Osteocyte (in vitro differentiated cells): ENCODE results near the gene HPSE2. TPM values are rescaled to one million over a fixed set of nuclear protein-coding genes. Genes with fewer than 3 reads are reported as not detected.

Experiments
- DNase-seq: peaks from one replicate; pipeline ENCODE4 v3.0.0; 2021; ENCODE audit warnings: mixed read lengths; ENCODE audit not compliant: unreplicated experiment; ENCODE audit errors: extremely low spot score
- H3K27ac Mint-ChIP-seq: one replicate; pipeline ENCODE4 v1.8.0; 2021; ENCODE audit warnings: mild to moderate bottlenecking, mixed read lengths; ENCODE audit not compliant: unreplicated experiment
- H3K27me3 Mint-ChIP-seq: one replicate; pipeline ENCODE4 v1.8.0; 2021; ENCODE audit warnings: mixed read lengths; ENCODE audit not compliant: unreplicated experiment
- H3K36me3 Mint-ChIP-seq: one replicate; pipeline ENCODE4 v1.8.0; 2021; ENCODE audit warnings: mixed read lengths; ENCODE audit not compliant: unreplicated experiment
- H3K4me1 Mint-ChIP-seq: one replicate; pipeline ENCODE4 v1.8.0; 2021; ENCODE audit warnings: mixed read lengths; ENCODE audit not compliant: unreplicated experiment
- H3K4me3 Mint-ChIP-seq: one replicate; pipeline ENCODE4 v1.8.0; 2021; ENCODE audit warnings: mild to moderate bottlenecking, moderate library complexity, mixed read lengths; ENCODE audit not compliant: unreplicated experiment
- H3K9me3 Mint-ChIP-seq: one replicate; pipeline ENCODE4 v1.8.0; 2021; ENCODE audit warnings: mixed read lengths; ENCODE audit not compliant: unreplicated experiment
- CTCF ChIP-seq: fragments of 200-600 bp; sonication (generic); IDR thresholded peaks from 2 replicates; pipeline ENCODE4 v1.5.0; 2021; ENCODE audit warnings: antibody characterized with exemption, mild to moderate bottlenecking, moderate library complexity
- total RNA-seq: library from RNA; stranded (reverse); gene quantifications from 2 replicates; pipeline ENCODE4 v1.2.1, GENCODE V29; 2021

The HPSE2 gene
- total RNA-seq, 1 donor from 2014 or later: not detected

GRCh38 chr10:98950106-98950505 is 285.5 kb downstream of the HPSE2 start:
- DNase-seq: no peak
- H3K27me3 Mint-ChIP-seq: no peaks in the 10 kb centered on the region
- H3K9me3 Mint-ChIP-seq: peaks cover 7% of the 10 kb centered on the region
- H3K27ac Mint-ChIP-seq: no peak overlapping the region
- no peaks in the 10 kb centered on the region for H3K4me1 Mint-ChIP-seq
- no peaks in the 10 kb centered on the region for H3K36me3 Mint-ChIP-seq
- H3K4me3 Mint-ChIP-seq: no peak overlapping the region
- TF ChIP-seq CTCF: no peak

- Mint-ChIP-seq H3K4me1 (no peaks in the 10 kb centered on the region), H3K4me3 (no peak overlapping the region), H3K36me3 (no peaks in the 10 kb centered on the region), H3K27me3 (no peaks in the 10 kb centered on the region), H3K27ac (no peak overlapping the region), H3K9me3 (peaks cover 7% of the 10 kb centered on the region)
- no peak for TF ChIP-seq CTCF
- no peak for DNase-seq
Observed at GRCh38 chr10:98949306-98949705, 286.3 kb downstream of the HPSE2 start.

GRCh38 chr10:98943681-98944080 is 292.0 kb downstream of the HPSE2 start:
- DNase-seq: no peak
- TF ChIP-seq CTCF: no peak
- Mint-ChIP-seq H3K4me3 (no peak overlapping the region), H3K36me3 (no peaks in the 10 kb centered on the region), H3K27ac (no peak overlapping the region), H3K4me1 (no peaks in the 10 kb centered on the region), H3K9me3 (peaks cover 7% of the 10 kb centered on the region), H3K27me3 (no peaks in the 10 kb centered on the region)

GRCh38 chr10:98929709-98930108 is 305.9 kb downstream of the HPSE2 start:
- Mint-ChIP-seq H3K4me3 (no peak overlapping the region), H3K27ac (no peak overlapping the region), H3K9me3 (peaks cover 21% of the 10 kb centered on the region), H3K36me3 (no peaks in the 10 kb centered on the region), H3K27me3 (no peaks in the 10 kb centered on the region), H3K4me1 (no peaks in the 10 kb centered on the region)
- no peak for DNase-seq
- no peak for TF ChIP-seq CTCF

GRCh38 chr10:98925651-98926050 is 310.0 kb downstream of the HPSE2 start:
- Mint-ChIP-seq H3K4me3 (no peak overlapping the region), H3K4me1 (no peaks in the 10 kb centered on the region), H3K27ac (no peak overlapping the region), H3K9me3 (peaks cover 5% of the 10 kb centered on the region), H3K27me3 (no peaks in the 10 kb centered on the region), H3K36me3 (no peaks in the 10 kb centered on the region)
- TF ChIP-seq CTCF: no peak
- DNase-seq: no peak
